NCI-H82 (cell line): ENCODE data around the gene AGBL4.

Experiments used
- DNase-seq: peaks from one replicate; lab custom pipeline; 2025; lab: John Stamatoyannopoulos, UW

The AGBL4 gene

GRCh38 chr1:48823168-48823567, 1200.6 kb downstream of the AGBL4 start:
- peak; percentile 59 for DNase-seq

- DNase-seq, result no peak
Observed at GRCh38 chr1:48820491-48820890, 1203.3 kb downstream of the AGBL4 start.

- peak; percentile 86 for DNase-seq
Observed at GRCh38 chr1:48817505-48818114, 1206.1 kb downstream of the AGBL4 start.

GRCh38 chr1:48810740-48811139, 1213.0 kb downstream of the AGBL4 start:
- peak; percentile 50 for DNase-seq

- no peak for DNase-seq
Observed at GRCh38 chr1:48808496-48808895, 1215.3 kb downstream of the AGBL4 start.

GRCh38 chr1:48807554-48808260, 1216.0 kb downstream of the AGBL4 start:
- no peak for DNase-seq

- no peak for DNase-seq
Observed at GRCh38 chr1:48803474-48803873, 1220.3 kb downstream of the AGBL4 start.

- no peak for DNase-seq
Observed at GRCh38 chr1:48794816-48795215, 1228.9 kb downstream of the AGBL4 start.

- no peak for DNase-seq
Observed at GRCh38 chr1:48793863-48794262, 1229.9 kb downstream of the AGBL4 start.

- DNase-seq, result peak; percentile 69
Observed at GRCh38 chr1:48792961-48793360, 1230.8 kb downstream of the AGBL4 start.

GRCh38 chr1:48790397-48790796, 1233.4 kb downstream of the AGBL4 start:
- DNase-seq, result no peak

GRCh38 chr1:48789903-48790302, 1233.9 kb downstream of the AGBL4 start:
- no peak for DNase-seq

GRCh38 chr1:48785869-48786268, 1237.9 kb downstream of the AGBL4 start:
- DNase-seq, result no peak

GRCh38 chr1:48784301-48784700, 1239.5 kb downstream of the AGBL4 start:
- no peak for DNase-seq

GRCh38 chr1:48777219-48777895, 1246.4 kb downstream of the AGBL4 start:
- DNase-seq, result peak; percentile 58

GRCh38 chr1:48776393-48777218, 1247.1 kb downstream of the AGBL4 start, which contains the start of gene BEND5:
TSS of gene BEND5 (minus strand) at chr1:48776891. CDS start at chr1:48776831, 60 bp downstream.
- DNase-seq, result peak; percentile 90

- peak; percentile 34 for DNase-seq
Observed at GRCh38 chr1:48775831-48776392, 1247.8 kb downstream of the AGBL4 start.

- no peak for DNase-seq
Observed at GRCh38 chr1:48773133-48773532, 1250.6 kb downstream of the AGBL4 start.

GRCh38 chr1:48772211-48772610, 1251.5 kb downstream of the AGBL4 start:
- no peak for DNase-seq

- no peak for DNase-seq
Observed at GRCh38 chr1:48771561-48771960, 1252.2 kb downstream of the AGBL4 start.

- no peak for DNase-seq
Observed at GRCh38 chr1:48767975-48768510, 1255.7 kb downstream of the AGBL4 start.

- DNase-seq, result no peak
Observed at GRCh38 chr1:48765335-48765734, 1258.4 kb downstream of the AGBL4 start.
